Heart left ventricle (tissue), 16 donors: ENCODE data around the gene MS4A1. TPM values are rescaled to one million over a fixed set of nuclear protein-coding genes. Genes with fewer than 3 reads are reported as not detected.

Experiments used
- ATAC-seq, 4 donors: fragments of 200-7000 bp; cut with Tn5 transposase; one replicate each; pipeline ENCODE4 v1.9.1; 2020 to 2022; ENCODE audit warnings: moderate library complexity in 4 of 4, mild to moderate bottlenecking in 3 of 4, moderate number of reproducible peaks in 1 of 4
- DNase-seq, 5 donors: peaks; one replicate each; pipeline ENCODE4 v3.0.0-alpha.2; 2020
- H3K27ac ChIP-seq, 12 donors: fragments of 200-600 bp; sonication (generic) in 4 of 12; one replicate each; pipeline versions ENCODE4 v1.5.0 to v1.8.0; 2016 to 2022; ENCODE audit warnings: mild to moderate bottlenecking in 2 of 12
- H3K27me3 ChIP-seq, 9 donors: fragments of 200-600 bp; sonication (generic) in 2 of 9; one replicate each; pipeline versions ENCODE4 v1.5.1 to v1.8.0; 2016 to 2022; ENCODE audit warnings: mild to moderate bottlenecking in 3 of 9
- H3K36me3 ChIP-seq, 9 donors: fragments of 200-600 bp; sonication (generic) in 2 of 9; one replicate each; pipeline versions ENCODE4 v1.5.0 to v1.8.0; 2018 to 2022; ENCODE audit warnings: mild to moderate bottlenecking in 2 of 9
- H3K4me1 ChIP-seq, 12 donors: fragments of 200-600 bp; sonication (generic) in 4 of 12; one replicate each; pipeline versions ENCODE4 v1.5.0 to v1.8.0; 2016 to 2022; ENCODE audit warnings: mild to moderate bottlenecking in 3 of 12
- H3K4me3 ChIP-seq, 12 donors: fragments of 200-600 bp; sonication (generic) in 4 of 12; one replicate each; pipeline versions ENCODE4 v1.5.0 to v1.8.0; 2017 to 2022; ENCODE audit warnings: mild to moderate bottlenecking in 9 of 12, moderate library complexity in 4 of 12
- H3K9me3 ChIP-seq, 12 donors: fragments of 200-600 bp; sonication (generic) in 4 of 12; one replicate each; pipeline versions ENCODE4 v1.5.0 to v1.8.0; 2016 to 2022; ENCODE audit warnings: mild to moderate bottlenecking in 1 of 12
- POLR2A ChIP-seq, 2 donors: fragments of 450-650 bp; IDR thresholded peaks; one replicate each; pipeline ENCODE4 v1.6.1; 2017; ENCODE audit warnings: antibody characterized with exemption in 2 of 2, mild to moderate bottlenecking in 2 of 2, moderate library complexity in 2 of 2
- WGBS, 4 donors: extraction: QIAGEN DNeasy Blood & Tissue Kit in 2 of 4; methylation state at CpG; one replicate each; pipeline versions ENCODE4 v1.1.5 to v1.1.7; 2013 to 2018; 5-methylcytosine and 5-hydroxymethylcytosine counted together
- intact Hi-C, 10 donors: fragments of 100-400 bp; cut with DNase I; formaldehyde crosslinking; loops; one replicate each; pipeline versions ENCODE4 v1.11.1 to v1.14.2; 2022
- polyA plus RNA-seq, 2 donors: library from polyadenylated mRNA; stranded (reverse); fragments of 200-250 nt; gene quantifications; one replicate each; pipeline ENCODE4 v1.2.3, GENCODE V29; 2013
- total RNA-seq, 9 donors: library from RNA; depleted of rRNA in 2 of 9; stranded (reverse); fragments of >200 nt in 2 of 9; fragmentation: NEBNext Ultra II Directional in 3 of 9; extraction: Animal tissue kit (Norgen Biotek cat#: 25700) in 3 of 9; gene quantifications; one replicate each; pipeline versions ENCODE4 v1.1.0 to v1.2.4, GENCODE V29; 2016 to 2023
- TF ChIP-seq, protein P1 (sequence below), 12 donors: fragments of 200-600 bp; sonication (generic) in 4 of 12; IDR thresholded peaks; one replicate each; pipeline versions ENCODE4 v1.5.0 to v1.8.0; 2018 to 2022; ENCODE audit warnings: antibody characterized with exemption in 12 of 12, mild to moderate bottlenecking in 5 of 12
- donor health status: ischemic (EF 13 %, LVEDD 7.1; RV severe dilation, severe dysfunction).
- donor health status: healthy with polysubstance abuse.
- donor health status: DM: no; HTN: yes; CAD: no.
- donor health status: DM: no; HTN: no; CAD: no.
- donor health status: ischemic (EF 25% LVEDD 6.9; RV normal size, moderate dysfunction).
- donor health status: ischemic (EF 25% LVEDD 5.7; RV mildly dilated, moderate dysfunction).
- donor health status: healthy.
- donor health status: DM: yes; HTN: yes; CAD: no.
- donor health status: ischemic (EF 35%, LVEDD 5.7; RV mildly dilated, moderate dysfunction).
- donor health status: nonischemic (EF 11% LVEDD 7.7; RV severe dilation, severe dysfunction).
- donor health status: DM: yes; HTN: yes; CAD: no.
- donor health status: PGD.
- donor health status: ischemic (EF 29% LVEDD 5.4; RV normal size, mild dysfunction).
- donor health status: nonischemic (EF 23%, LVEDD 6.1; RV moderate dilation, normal function).

The MS4A1 gene
- total and polyA plus RNA-seq, 11 donors, result 0.08 to 0.86 (median 0.45) TPM; not detected in 8

GRCh38 chr11:60492488-60493009, 36.9 kb downstream of the MS4A1 start, which contains the start of gene MS4A12:
Gene MS4A12, plus strand, starts transcription at chr11:60492778. Its CDS starts 4,541 bp downstream, at chr11:60497319.
- 54 to 82% (median 65%) methylated on average over 4 of the region's 4 CpGs for WGBS, 4 donors
- H3K9me3 ChIP-seq, result no peaks in the 10 kb centered on the region
- no peaks in the 10 kb centered on the region for H3K36me3 ChIP-seq
- ATAC-seq (no peak), DNase-seq (no peak)
- H3K27ac ChIP-seq, result no peak within 1 kb of the TSS
- intact Hi-C loops, result no loop called here
- H3K4me3 ChIP-seq, result no peak within 1 kb of the TSS
- no peak for TF ChIP-seq POLR2A (IDR thresholded peaks at IDR 0.05)
- TF ChIP-seq, protein P1, sequence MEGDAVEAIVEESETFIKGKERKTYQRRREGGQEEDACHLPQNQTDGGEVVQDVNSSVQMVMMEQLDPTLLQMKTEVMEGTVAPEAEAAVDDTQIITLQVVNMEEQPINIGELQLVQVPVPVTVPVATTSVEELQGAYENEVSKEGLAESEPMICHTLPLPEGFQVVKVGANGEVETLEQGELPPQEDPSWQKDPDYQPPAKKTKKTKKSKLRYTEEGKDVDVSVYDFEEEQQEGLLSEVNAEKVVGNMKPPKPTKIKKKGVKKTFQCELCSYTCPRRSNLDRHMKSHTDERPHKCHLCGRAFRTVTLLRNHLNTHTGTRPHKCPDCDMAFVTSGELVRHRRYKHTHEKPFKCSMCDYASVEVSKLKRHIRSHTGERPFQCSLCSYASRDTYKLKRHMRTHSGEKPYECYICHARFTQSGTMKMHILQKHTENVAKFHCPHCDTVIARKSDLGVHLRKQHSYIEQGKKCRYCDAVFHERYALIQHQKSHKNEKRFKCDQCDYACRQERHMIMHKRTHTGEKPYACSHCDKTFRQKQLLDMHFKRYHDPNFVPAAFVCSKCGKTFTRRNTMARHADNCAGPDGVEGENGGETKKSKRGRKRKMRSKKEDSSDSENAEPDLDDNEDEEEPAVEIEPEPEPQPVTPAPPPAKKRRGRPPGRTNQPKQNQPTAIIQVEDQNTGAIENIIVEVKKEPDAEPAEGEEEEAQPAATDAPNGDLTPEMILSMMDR (IDR thresholded peaks at IDR 0.05), result no peak
- H3K27me3 ChIP-seq, result peaks cover 0 to 3% (median 0%) of the 10 kb centered on the region in 9 donors
- no peaks in the 10 kb centered on the region for H3K4me1 ChIP-seq

- Histone ChIP-seq H3K27ac (no peak overlapping the region), H3K36me3 (no peaks in the 10 kb centered on the region), H3K27me3 (no peaks in the 10 kb centered on the region), H3K4me1 (peaks cover 0 to under 1% (median 0%) of the 10 kb centered on the region in 12 donors), H3K9me3 (no peaks in the 10 kb centered on the region), H3K4me3 (no peak overlapping the region)
- WGBS, 4 donors, result 68 to 84% (median 74%) methylated on average over 2 of the region's 2 CpGs
- no peak for DNase-seq
- no peak for ATAC-seq
- intact Hi-C loops, result no loop called here
- no peak for TF ChIP-seq POLR2A (IDR thresholded peaks at IDR 0.05)
- TF ChIP-seq, protein P1 (IDR thresholded peaks at IDR 0.05), result no peak
These were observed 37.8 kb downstream of the MS4A1 start for GRCh38 chr11:60493454-60493853.

- H3K9me3 ChIP-seq, result no peaks in the 10 kb centered on the region
- DNase-seq, result no peak
- H3K36me3 ChIP-seq, result no peaks in the 10 kb centered on the region
- intact Hi-C loops, result no loop called here
- H3K27ac ChIP-seq, result no peak overlapping the region
- 53 to 94% (median 68%) methylated on average over 2 of the region's 2 CpGs for WGBS, 4 donors
- ATAC-seq, result no peak
- H3K4me3 ChIP-seq, result no peak overlapping the region
- no peak for TF ChIP-seq POLR2A (IDR thresholded peaks at IDR 0.05)
- TF ChIP-seq, protein P1 (IDR thresholded peaks at IDR 0.05), result no peak
- no peaks in the 10 kb centered on the region for H3K27me3 ChIP-seq
- H3K4me1 ChIP-seq, result peaks cover 0 to 3% (median 0%) of the 10 kb centered on the region in 12 donors
These were observed 42.8 kb downstream of the MS4A1 start for GRCh38 chr11:60498399-60498798.

DNA sequence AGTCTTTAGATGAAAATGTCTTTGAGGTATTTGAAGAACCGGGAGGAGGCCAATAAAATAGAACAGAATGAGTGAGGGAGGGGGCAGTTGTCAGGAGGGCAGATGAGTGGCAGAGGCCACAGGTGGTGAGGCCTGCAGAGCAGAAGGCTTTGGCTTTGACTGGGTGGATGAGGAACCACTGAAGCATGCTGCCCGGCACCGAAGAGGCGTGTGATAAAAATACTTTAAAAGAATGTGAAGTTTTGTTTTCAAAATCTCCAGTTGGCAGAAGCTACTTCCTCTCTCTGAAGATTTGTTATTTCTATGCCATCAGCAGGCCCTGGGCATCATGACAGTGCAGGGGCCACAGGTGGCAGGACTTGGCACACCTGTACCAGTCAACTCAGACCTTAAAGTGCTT, 43.2 kb downstream of the MS4A1 start:
- TF ChIP-seq POLR2A (IDR thresholded peaks at IDR 0.05), result no peak
- TF ChIP-seq, protein P1 (IDR thresholded peaks at IDR 0.05), result no peak
- Histone ChIP-seq H3K27me3 (no peaks in the 10 kb centered on the region), H3K4me3 (no peak overlapping the region), H3K27ac (no peak overlapping the region), H3K9me3 (no peaks in the 10 kb centered on the region), H3K4me1 (peaks cover 0 to 3% (median 0%) of the 10 kb centered on the region in 12 donors), H3K36me3 (no peaks in the 10 kb centered on the region)
- WGBS, 4 donors, result 67 to 73% (median 72%) methylated on average over 4 of the region's 4 CpGs
- intact Hi-C loops, result no loop called here
- peak in 1 of 4 donors; percentile 41 for ATAC-seq
- DNase-seq, result no peak
